ENCODE results near the gene STX5. TPM values are rescaled to one million over a fixed set of nuclear protein-coding genes. Genes with fewer than 3 reads are reported as not detected.

Gene STX5
- polyA plus RNA-seq, 3 donors: 36.4 to 39.6 (median 38.5) TPM

DNA sequence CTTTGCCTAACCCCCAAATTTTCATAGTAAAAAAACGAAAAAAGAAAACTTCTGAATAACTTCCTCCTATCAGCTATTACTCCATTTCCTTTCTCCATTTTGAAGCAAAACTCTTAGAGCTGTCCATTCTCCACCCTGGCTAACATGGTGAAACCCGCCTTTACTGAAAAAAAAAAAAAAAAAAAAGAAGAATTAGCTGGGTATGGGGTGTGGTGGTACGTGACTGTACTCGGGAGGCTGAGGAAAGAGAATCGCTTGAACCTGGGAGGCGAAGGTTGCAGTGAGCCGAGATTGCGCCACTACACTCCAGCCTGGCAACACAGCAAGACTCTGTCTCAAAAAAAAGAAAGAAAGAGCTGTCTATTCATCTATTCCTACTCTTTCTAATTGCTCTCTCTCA, 15.3 kb downstream of the STX5 start:
- H3K27ac Mint-ChIP-seq: peak overlapping the region; percentile 93 to 98 (median 97)
- peaks cover 34 to 42% of the 10 kb centered on the region in 2 donors for H3K4me1 ChIP-seq (ENCODE audit: control insufficient read depth in 1 of 2, insufficient read depth in 2 of 2, low read length in 2 of 2)
- H3K79me2 ChIP-seq (ENCODE audit: insufficient read depth, low read length): peaks cover 16% of the 10 kb centered on the region
- H3K27me3 ChIP-seq (ENCODE audit: control insufficient read depth in 2 of 2, insufficient read depth in 2 of 2, low read length in 2 of 2): no peaks in the 10 kb centered on the region
- no peaks in the 10 kb centered on the region for H3K27me3 Mint-ChIP-seq (ENCODE audit: low read depth in 3 of 3)
- 0% methylated on average over 1 of the region's 8 CpGs for WGBS (ENCODE audit: insufficient coverage)
- intact Hi-C loops (cut with micrococcal nuclease): no loop called here
- H3K36me3 ChIP-seq (replicated peaks in 1 of 2; ENCODE audit: control insufficient read depth in 1 of 2, insufficient read depth in 2 of 2, low read length in 2 of 2): peaks cover 25 to 30% of the 10 kb centered on the region in 2 donors
- no peaks in the 10 kb centered on the region for H3K9me3 Mint-ChIP-seq
- peak overlapping the region; percentile 84 to 90 for H3K27ac ChIP-seq (ENCODE audit: low read depth in 1 of 2, low read length in 2 of 2)
- no peaks in the 10 kb centered on the region for H4K20me1 ChIP-seq (ENCODE audit: insufficient read depth, low read length)
- H3K4me2 ChIP-seq (replicated peaks; ENCODE audit: extremely low read depth, low read length, poor library complexity, severe bottlenecking): peak overlapping the region; percentile 62
- peak; percentile 86 to 90 (median 87) for DNase-seq
- peak overlapping the region in 2 of 3 experiments; percentile 21 to 66 for H3K4me3 ChIP-seq (replicated peaks in 1 of 3; ENCODE audit: low read depth in 2 of 3, low read length in 3 of 3)
- no peak overlapping the region for H2AFZ ChIP-seq (ENCODE audit: insufficient read depth, low read depth, low read length, poor library complexity, severe bottlenecking)
- TF ChIP-seq, protein P1, sequence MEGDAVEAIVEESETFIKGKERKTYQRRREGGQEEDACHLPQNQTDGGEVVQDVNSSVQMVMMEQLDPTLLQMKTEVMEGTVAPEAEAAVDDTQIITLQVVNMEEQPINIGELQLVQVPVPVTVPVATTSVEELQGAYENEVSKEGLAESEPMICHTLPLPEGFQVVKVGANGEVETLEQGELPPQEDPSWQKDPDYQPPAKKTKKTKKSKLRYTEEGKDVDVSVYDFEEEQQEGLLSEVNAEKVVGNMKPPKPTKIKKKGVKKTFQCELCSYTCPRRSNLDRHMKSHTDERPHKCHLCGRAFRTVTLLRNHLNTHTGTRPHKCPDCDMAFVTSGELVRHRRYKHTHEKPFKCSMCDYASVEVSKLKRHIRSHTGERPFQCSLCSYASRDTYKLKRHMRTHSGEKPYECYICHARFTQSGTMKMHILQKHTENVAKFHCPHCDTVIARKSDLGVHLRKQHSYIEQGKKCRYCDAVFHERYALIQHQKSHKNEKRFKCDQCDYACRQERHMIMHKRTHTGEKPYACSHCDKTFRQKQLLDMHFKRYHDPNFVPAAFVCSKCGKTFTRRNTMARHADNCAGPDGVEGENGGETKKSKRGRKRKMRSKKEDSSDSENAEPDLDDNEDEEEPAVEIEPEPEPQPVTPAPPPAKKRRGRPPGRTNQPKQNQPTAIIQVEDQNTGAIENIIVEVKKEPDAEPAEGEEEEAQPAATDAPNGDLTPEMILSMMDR (IDR thresholded peaks at IDR 0.05): no peak
- H3K9ac ChIP-seq (ENCODE audit: insufficient read depth, low read length, poor library complexity, severe bottlenecking): peak overlapping the region; percentile 56
- no peaks in the 10 kb centered on the region for H3K9me3 ChIP-seq (replicated peaks in 1 of 2; ENCODE audit: control insufficient read depth in 1 of 2, insufficient read depth in 1 of 2, low read length in 2 of 2)
- H3K36me3 Mint-ChIP-seq: peaks cover 23 to 56% of the 10 kb centered on the region in 2 donors
- H3K4me1 Mint-ChIP-seq: peaks cover 27% of the 10 kb centered on the region
- peak overlapping the region; percentile 61 to 84 for H3K4me3 Mint-ChIP-seq

DNA sequence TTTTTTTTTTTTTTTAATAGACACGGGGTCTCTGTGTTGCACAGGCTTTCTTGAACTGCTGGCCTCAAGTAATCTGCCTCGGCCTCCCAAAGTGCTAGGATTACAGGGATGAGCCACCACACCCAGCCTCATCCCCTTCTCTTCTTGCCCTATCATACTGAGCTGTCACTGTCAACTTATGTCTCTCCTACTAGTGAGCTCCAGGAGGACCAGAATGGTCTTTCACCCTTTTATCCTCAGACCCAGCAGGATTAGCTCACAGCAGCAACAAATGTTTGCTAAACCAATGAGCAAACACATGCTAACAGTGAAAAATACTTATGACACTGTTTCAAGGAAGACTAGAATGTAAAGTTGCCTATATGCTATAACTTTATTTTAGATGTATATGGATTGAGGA, 20.2 kb downstream of the STX5 start:
- Histone ChIP-seq H3K4me1 (ENCODE audit: control insufficient read depth in 1 of 2, insufficient read depth in 2 of 2, low read length in 2 of 2) (peaks cover 38 to 45% of the 10 kb centered on the region in 2 donors), H3K27me3 (ENCODE audit: control insufficient read depth in 2 of 2, insufficient read depth in 2 of 2, low read length in 2 of 2) (no peaks in the 10 kb centered on the region), H3K27ac (ENCODE audit: low read depth in 1 of 2, low read length in 2 of 2) (no peak overlapping the region), H3K4me3 (replicated peaks in 1 of 3; ENCODE audit: low read depth in 2 of 3, low read length in 3 of 3) (no peak overlapping the region), H4K20me1 (ENCODE audit: insufficient read depth, low read length) (no peaks in the 10 kb centered on the region), H3K9me3 (replicated peaks in 1 of 2; ENCODE audit: control insufficient read depth in 1 of 2, insufficient read depth in 1 of 2, low read length in 2 of 2) (no peaks in the 10 kb centered on the region), H3K79me2 (ENCODE audit: insufficient read depth, low read length) (peaks cover 6% of the 10 kb centered on the region), H2AFZ (ENCODE audit: insufficient read depth, low read depth, low read length, poor library complexity, severe bottlenecking) (no peak overlapping the region), H3K9ac (ENCODE audit: insufficient read depth, low read length, poor library complexity, severe bottlenecking) (no peak overlapping the region), H3K36me3 (replicated peaks in 1 of 2; ENCODE audit: control insufficient read depth in 1 of 2, insufficient read depth in 2 of 2, low read length in 2 of 2) (peaks cover 0 to 3% of the 10 kb centered on the region in 2 donors), H3K4me2 (replicated peaks; ENCODE audit: extremely low read depth, low read length, poor library complexity, severe bottlenecking) (no peak overlapping the region)
- DNase-seq: no peak
- Mint-ChIP-seq H3K4me3 (no peak overlapping the region), H3K4me1 (peaks cover 33% of the 10 kb centered on the region), H3K27ac (peak overlapping the region in 1 of 7 donors; percentile 48), H3K27me3 (ENCODE audit: low read depth in 3 of 3) (peaks cover 0 to 3% (median 2%) of the 10 kb centered on the region in 3 donors), H3K9me3 (no peaks in the 10 kb centered on the region), H3K36me3 (peaks cover 10 to 29% of the 10 kb centered on the region in 2 donors)
- intact Hi-C loops (cut with micrococcal nuclease): no loop called here
- WGBS (ENCODE audit: insufficient coverage): 100% methylated on average over 1 of the region's 2 CpGs
- TF ChIP-seq, protein P1 (IDR thresholded peaks at IDR 0.05): no peak

Measured in CD14-positive monocyte (primary cell).